Stomach (tissue), 4 donors: ENCODE results near the gene CORO2B.

Source experiments
- CTCF ChIP-seq, 7 experiments: fragments of 450-650 bp in 4 of 7; fragments of 200-600 bp in 3 of 7; sonication (generic) in 3 of 7; IDR thresholded peaks; one replicate each; pipeline ENCODE4 v1.5.1; 2016 to 2019; ENCODE audit warnings: antibody characterized with exemption in 7 of 7, control low read depth in 2 of 7, mild to moderate bottlenecking in 1 of 7
- POLR2A ChIP-seq, 4 donors: fragments of 450-650 bp; IDR thresholded peaks; one replicate each; pipeline ENCODE4 v1.6.1; 2016; ENCODE audit warnings: antibody characterized with exemption in 4 of 4, control low read depth in 2 of 4, mild to moderate bottlenecking in 1 of 4, moderate library complexity in 1 of 4

- no peak for TF ChIP-seq CTCF (IDR thresholded peaks at IDR 0.05)
- no peak for TF ChIP-seq POLR2A (IDR thresholded peaks at IDR 0.05)
Measured at GRCh38 chr15:68566377-68566954, 12.3 kb upstream of the CORO2B start.
